GM12878 (cell line): ENCODE data around the gene USP31. TPM values are rescaled to one million over a fixed set of nuclear protein-coding genes. Genes with fewer than 3 reads are reported as not detected.

Experiments used
- ATAC-seq: fragments of 200-7000 bp; cut with Tn5 transposase; 3 replicates; pipeline ENCODE4 v1.9.1; 2020; ENCODE audit warnings: mild to moderate bottlenecking, moderate library complexity
- BruUV-seq: library from RNA; stranded (reverse); fragments of 400-500 nt; replicated peaks from 2 replicates; lab custom pipeline; 2021; lab: Mats Ljungman, UMichigan
- CTCF ChIA-PET: fragments of 300-600 bp; sonication (Branson Sonifier 250); formaldehyde crosslinking; extraction: SDS; loops from one replicate; lab custom pipeline; 2021; ENCODE audit warnings: inconsistent platforms; lab: Yijun Ruan, JAX
- POLR2A ChIA-PET: fragments of 350-600 bp; formaldehyde crosslinking; extraction: SDS; loops from one replicate; lab custom pipeline; 2021; ENCODE audit warnings: inconsistent platforms; lab: Charles Lee
- RAD21 ChIA-PET: fragments of 300-600 bp; sonication (Branson Sonifier 250); formaldehyde crosslinking; loops from one replicate; lab custom pipeline; 2023; ENCODE audit warnings: antibody characterized with exemption; ENCODE audit not compliant: unreplicated experiment; lab: Charles Lee
- SMC1A ChIA-PET: fragments of 300-600 bp; sonication (Branson Sonifier 250); formaldehyde crosslinking; loops from one replicate; lab custom pipeline; 2023; ENCODE audit not compliant: unreplicated experiment, uncharacterized antibody; lab: Charles Lee
- DNase-seq: peaks from one replicate; pipeline ENCODE4 v3.0.0-alpha.2; 2011; ENCODE audit warnings: low read depth, low spot score
- FAIRE-seq: peaks from 3 replicates; lab custom pipeline; 2011; peaks lifted over from hg19 to GRCh38; lab: Jason Lieb, UNC
- H2AFZ ChIP-seq: 2 replicates; pipeline ENCODE4 v1.6.0; 2011; ENCODE audit warnings: low read depth, low read length, control low read depth; ENCODE audit not compliant: control insufficient read depth
- H3K27ac ChIP-seq: 2 replicates; pipeline ENCODE4 v1.5.1; 2011; ENCODE audit warnings: control low read depth; ENCODE audit not compliant: control insufficient read depth, insufficient read depth
- H3K27me3 ChIP-seq, 2 experiments: replicated peaks in 1 of 2; 2 replicates each; pipeline versions ENCODE4 v1.6.0 to v1.6.1; 2011; ENCODE audit warnings: low read length in 1 of 2; ENCODE audit not compliant: control insufficient read depth in 2 of 2, insufficient read depth in 2 of 2
- H3K36me3 ChIP-seq, 2 experiments: 2 replicates each; pipeline ENCODE4 v1.5.1; 2011; ENCODE audit warnings: low read length in 1 of 2; ENCODE audit not compliant: control insufficient read depth in 2 of 2, insufficient read depth in 2 of 2
- H3K4me1 ChIP-seq: 2 replicates; pipeline ENCODE4 v1.6.1; 2011; ENCODE audit warnings: mild to moderate bottlenecking, low read length, moderate library complexity, mixed read lengths; ENCODE audit not compliant: control insufficient read depth, insufficient read depth
- H3K4me2 ChIP-seq: 2 replicates; pipeline ENCODE4 v1.6.0; 2011; ENCODE audit warnings: control low read depth; ENCODE audit not compliant: control insufficient read depth, insufficient read depth
- H3K4me3 ChIP-seq: fragments of 200-600 bp; sonication (generic); 2 replicates; pipeline ENCODE4 v1.5.1; 2016
- H3K79me2 ChIP-seq: 2 replicates; pipeline ENCODE4 v1.6.0; 2011; ENCODE audit warnings: low read length; ENCODE audit not compliant: control insufficient read depth, insufficient read depth
- H3K9ac ChIP-seq: 2 replicates; pipeline ENCODE4 v1.8.0; 2011; ENCODE audit warnings: low read length, control low read depth, mixed read lengths; ENCODE audit not compliant: control insufficient read depth, insufficient read depth
- H3K9me3 ChIP-seq: replicated peaks from 3 replicates; pipeline ENCODE4 v1.5.1; 2011; ENCODE audit warnings: mild to moderate bottlenecking, low read length; ENCODE audit not compliant: control insufficient read depth, insufficient read depth
- H4K20me1 ChIP-seq: 2 replicates; pipeline ENCODE4 v1.6.0; 2011; ENCODE audit not compliant: control insufficient read depth, insufficient read depth
- BHLHE40 ChIP-seq, 2 experiments: fragments of 450-650 bp in 1 of 2; IDR thresholded peaks; 2 replicates each; pipeline ENCODE4 v1.6.1; 2011 to 2017; ENCODE audit warnings: low read depth in 2 of 2, borderline replicate concordance in 1 of 2, improper control_type of control experiment in 1 of 2, low read length in 1 of 2, mild to moderate bottlenecking in 1 of 2
- DPF2 ChIP-seq: fragments of 450-650 bp; IDR thresholded peaks from 2 replicates; pipeline ENCODE4 v1.6.1; 2017; ENCODE audit warnings: mild to moderate bottlenecking
- HDAC2 ChIP-seq: fragments of 200-600 bp; sonication (generic); IDR thresholded peaks from 2 replicates; pipeline ENCODE4 v1.6.1; 2017
- IKZF1 ChIP-seq: fragments of 450-650 bp; conservative IDR thresholded peaks from 2 replicates; pipeline ENCODE4 v1.6.1; 2017; ENCODE audit warnings: antibody characterized with exemption, mild to moderate bottlenecking
- MAX ChIP-seq: IDR thresholded peaks from 2 replicates; pipeline ENCODE4 v1.6.1; 2012; ENCODE audit warnings: low read depth, low read length, improper control_type of control experiment
- MXI1 ChIP-seq: fragments of 150-350 bp; IDR thresholded peaks from 2 replicates; pipeline ENCODE4 v1.6.1; 2011; ENCODE audit warnings: low read depth, mild to moderate bottlenecking, inconsistent platforms, low read length, improper control_type of control experiment
- NKRF ChIP-seq: fragments of 450-650 bp; conservative IDR thresholded peaks from 2 replicates; pipeline ENCODE4 v1.6.1; 2017; ENCODE audit warnings: mild to moderate bottlenecking, moderate library complexity
- NR2F1 ChIP-seq: fragments of 450-650 bp; conservative IDR thresholded peaks from 2 replicates; pipeline ENCODE4 v1.6.1; 2017; ENCODE audit warnings: mild to moderate bottlenecking
- POLR2A ChIP-seq: IDR thresholded peaks from 2 replicates; pipeline ENCODE4 v1.6.1; 2011; ENCODE audit warnings: low read depth, mild to moderate bottlenecking, low read length
- RELA ChIP-seq: fragments of 450-650 bp; IDR thresholded peaks from 2 replicates; pipeline ENCODE4 v1.8.0; 2014; ENCODE audit warnings: borderline replicate concordance; ENCODE audit not compliant: partially characterized antibody
- TCF12 ChIP-seq: IDR thresholded peaks from 2 replicates; pipeline ENCODE4 v1.6.1; 2011; ENCODE audit warnings: low read depth, mild to moderate bottlenecking, low read length
- TCF7 ChIP-seq: IDR thresholded peaks from 2 replicates; pipeline ENCODE4 v1.6.1; 2014; ENCODE audit warnings: antibody characterized with exemption, borderline replicate concordance
- YBX1 ChIP-seq: fragments of 450-650 bp; IDR thresholded peaks from 2 replicates; pipeline ENCODE4 v1.6.1; 2016; ENCODE audit warnings: antibody characterized with exemption
- ZNF24 ChIP-seq: fragments of 450-650 bp; IDR thresholded peaks from 2 replicates; pipeline ENCODE4 v1.6.1; 2017; ENCODE audit warnings: antibody characterized with exemption, mild to moderate bottlenecking
- WGBS: methylation state at CpG from one replicate; pipeline ENCODE4 v1.1.6; 2016; ENCODE audit warnings: low lambda C conversion rate; ENCODE audit not compliant: insufficient replicate concordance, insufficient coverage; ENCODE audit errors: missing lambda C conversion rate; 5-methylcytosine and 5-hydroxymethylcytosine counted together
- in situ Hi-C: fragments of 300-500 bp; cut with MboI; formaldehyde crosslinking; loops from 9 replicates; pipeline ENCODE4 v1.14.3; 2018; ENCODE audit warnings: mixed read lengths
- intact Hi-C: fragments of 100-400 bp; cut with micrococcal nuclease; formaldehyde crosslinking; loops from one replicate; pipeline ENCODE4 v1.14.2; 2022; ENCODE audit not compliant: unreplicated experiment
- polyA plus RNA-seq, 11 experiments: library from polyadenylated mRNA; depleted of rRNA in 4 of 11; unstranded in 6 of 11; stranded (reverse) in 5 of 11; fragments of >200 nt; fragmentation: Nextera tagmentation in 4 of 11; fragmentation: Illumina TruSeq in 1 of 11; extraction: Ambion mirVana in 4 of 11; extraction: Trizol in 1 of 11; gene quantifications; 1 replicate in 1 of 11; 2 replicates in 10 of 11; pipeline versions ENCODE4 v1.2.1 to v1.2.3, GENCODE V29; 2011 to 2016; ENCODE audit warnings: inconsistent platforms in 2 of 11, missing spikeins in 2 of 11, low read depth in 1 of 11
- total RNA-seq, 4 experiments: library from RNA; depleted of rRNA in 3 of 4; stranded (reverse); fragments of >200 nt in 3 of 4; fragmentation: Illumina TruSeq in 1 of 4; extraction: Trizol in 1 of 4; gene quantifications; 2 replicates each; pipeline versions ENCODE4 v1.2.1 to v1.2.3, GENCODE V29; 2013 to 2021

Gene USP31
- total and polyA plus RNA-seq, 10 of the 15 experiments (the other 5 are each of a cell fraction or from before 2014, with no cell fraction given) = 0.87 to 6.5 (median 3.2) TPM

GRCh38 chr16:23148513-23149266 lies 562 bp downstream of the USP31 start:
- ATAC-seq (peak; percentile 47), FAIRE-seq (no peak), DNase-seq (no peak)
- intact Hi-C loops = no loop called here
- Histone ChIP-seq H2AFZ (peak overlapping the region; percentile 57), H4K20me1 (no peaks in the 10 kb centered on the region), H3K4me2 (peak overlapping the region; percentile 68), H3K36me3 (no peaks in the 10 kb centered on the region), H3K4me1 (no peaks in the 10 kb centered on the region; the same call in 1 of the 2 replicates), H3K9ac (peak overlapping the region; percentile 21; the same call in 1 of the 2 replicates), H3K4me3 (peak overlapping the region; percentile 79), H3K79me2 (peaks cover 13% of the 10 kb centered on the region), H3K27ac (no peak overlapping the region), H3K27me3 (no peaks in the 10 kb centered on the region), H3K9me3 (no peaks in the 10 kb centered on the region)
- in situ Hi-C loops = no loop called here
- ChIA-PET SMC1A (interaction anchor here (0.7 kb wide), 1 partner anchor 487 kb away, joined by 3 read pairs; no protein-coding TSS in a partner anchor), CTCF (interaction anchor here (4.9 kb wide), 1 partner anchor 286 kb away, joined by 20 read pairs; no protein-coding TSS in a partner anchor), POLR2A (no interaction called here), RAD21 (interaction anchor here (1.0 kb wide), 1 partner anchor 285 kb away, joined by 3 read pairs; no protein-coding TSS in a partner anchor)
- TF ChIP-seq TCF7 = no peak
- peak; percentile 68 to 88; a peak in 3 of 4 replicates for TF ChIP-seq BHLHE40 (IDR thresholded peaks at IDR 0.05; ENCODE audit: borderline replicate concordance in 1 of 2, low read depth in 2 of 2, low read length in 1 of 2)
- no peak for TF ChIP-seq IKZF1
- peak; percentile 47; the same call in 1 of the 2 replicates for TF ChIP-seq POLR2A
- peak; percentile 56; the same call in 1 of the 2 replicates for TF ChIP-seq NKRF
- TF ChIP-seq DPF2 = peak; percentile 69; the same call in 1 of the 2 replicates
- peak; percentile 97 for TF ChIP-seq ZNF24
- peak; percentile 75 for TF ChIP-seq NR2F1
- peak; percentile 44; the same call in 1 of the 2 replicates for TF ChIP-seq MAX
- TF ChIP-seq TCF12 = 0 out of 2 replicates have a peak, but pooled peaks have one; percentile 20
- peak; percentile 77 for TF ChIP-seq MXI1
- TF ChIP-seq RELA = peak; percentile 25
- TF ChIP-seq YBX1 = no peak
- no peak for TF ChIP-seq HDAC2
- BruUV-seq = no TSS peak
- WGBS = 2% methylated on average over 63 of the region's 103 CpGs
